HG03520 (cell line): ENCODE results near the gene GRB7.
"Not testable (repeated sequence)": the region's sequence is repeated elsewhere in the genome, so short reads cannot be mapped to it uniquely, and the experiment has no call there.

Experiments
- ATAC-seq: cut with Tn5 transposase; IDR thresholded peaks from one replicate; pipeline ENCODE4 v1.9.1; 2021; ENCODE audit warnings: mild to moderate bottlenecking, moderate library complexity; ENCODE audit not compliant: unreplicated experiment

GRB7 gene

GRCh38 chr17:39709319-39709997 is 28.3 kb upstream of the GRB7 start:
- no peak for ATAC-seq

GRCh38 chr17:39709998-39710964 is 27.5 kb upstream of the GRB7 start:
- ATAC-seq = no peak

- not testable (repeated sequence) for ATAC-seq
These were observed 26.7 kb upstream of the GRB7 start for GRCh38 chr17:39711071-39711470.

GRCh38 chr17:39711851-39712250 is 25.9 kb upstream of the GRB7 start:
- no peak for ATAC-seq

- no peak for ATAC-seq
These were observed 23.5 kb upstream of the GRB7 start for GRCh38 chr17:39714234-39714633.

- no peak for ATAC-seq
These were observed 22.2 kb upstream of the GRB7 start for GRCh38 chr17:39715375-39716072.

GRCh38 chr17:39716073-39716818 is 21.5 kb upstream of the GRB7 start:
- ATAC-seq = no peak

GRCh38 chr17:39716879-39717536 is 20.7 kb upstream of the GRB7 start:
- ATAC-seq = no peak

- no peak for ATAC-seq
These were observed 20.1 kb upstream of the GRB7 start for GRCh38 chr17:39717660-39718059.

GRCh38 chr17:39719563-39720355 is 18.0 kb upstream of the GRB7 start:
- ATAC-seq = no peak

GRCh38 chr17:39722104-39722503 is 15.6 kb upstream of the GRB7 start:
- no peak for ATAC-seq

GRCh38 chr17:39722965-39723848 is 14.5 kb upstream of the GRB7 start:
- no peak for ATAC-seq

- ATAC-seq = no peak
These were observed 13.0 kb upstream of the GRB7 start for GRCh38 chr17:39724731-39725130.

GRCh38 chr17:39725923-39726322 is 11.8 kb upstream of the GRB7 start:
- ATAC-seq = not testable (repeated sequence)

GRCh38 chr17:39726617-39727016 is 11.1 kb upstream of the GRB7 start:
- ATAC-seq = no peak

GRCh38 chr17:39727556-39727955 is 10.2 kb upstream of the GRB7 start:
- ATAC-seq = no peak

GRCh38 chr17:39729280-39729851 is 8.4 kb upstream of the GRB7 start:
- no peak for ATAC-seq
